ENCODE data around the gene HOXD1.

DNA sequence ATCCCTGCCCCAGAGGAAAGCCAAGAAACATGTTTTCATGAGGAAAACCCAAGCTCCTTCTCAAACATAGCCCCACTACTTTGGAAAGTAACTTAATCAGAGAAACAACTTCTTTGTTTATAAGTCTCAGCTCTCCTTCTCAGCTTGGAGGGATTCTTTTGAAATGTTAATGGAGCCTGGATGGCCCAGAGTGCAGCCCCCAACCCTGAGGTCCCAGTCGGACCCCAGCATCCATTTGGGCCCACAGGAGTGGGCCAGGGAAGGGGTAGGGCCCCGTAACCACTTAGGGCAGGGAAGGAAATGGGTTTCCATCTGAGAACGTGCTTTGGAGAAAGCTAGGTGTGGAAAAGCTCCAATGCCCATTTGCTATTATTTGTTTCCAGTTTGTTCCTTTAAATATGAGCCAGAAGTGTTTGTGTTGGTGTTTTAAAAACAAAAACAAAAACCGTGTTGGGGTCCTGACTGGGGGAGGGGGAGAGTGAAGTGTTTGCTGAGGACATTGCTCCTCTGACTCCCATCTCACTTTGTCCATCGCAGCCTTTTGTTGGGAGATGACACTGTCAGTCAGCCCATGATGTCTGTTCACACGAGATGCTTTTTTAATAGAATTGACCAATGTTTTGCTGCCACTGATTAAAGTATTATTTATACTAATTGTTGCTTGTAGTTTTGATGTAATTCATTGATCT is 33.0 kb upstream of the HOXD1 start:
- TF ChIP-seq, protein P1, sequence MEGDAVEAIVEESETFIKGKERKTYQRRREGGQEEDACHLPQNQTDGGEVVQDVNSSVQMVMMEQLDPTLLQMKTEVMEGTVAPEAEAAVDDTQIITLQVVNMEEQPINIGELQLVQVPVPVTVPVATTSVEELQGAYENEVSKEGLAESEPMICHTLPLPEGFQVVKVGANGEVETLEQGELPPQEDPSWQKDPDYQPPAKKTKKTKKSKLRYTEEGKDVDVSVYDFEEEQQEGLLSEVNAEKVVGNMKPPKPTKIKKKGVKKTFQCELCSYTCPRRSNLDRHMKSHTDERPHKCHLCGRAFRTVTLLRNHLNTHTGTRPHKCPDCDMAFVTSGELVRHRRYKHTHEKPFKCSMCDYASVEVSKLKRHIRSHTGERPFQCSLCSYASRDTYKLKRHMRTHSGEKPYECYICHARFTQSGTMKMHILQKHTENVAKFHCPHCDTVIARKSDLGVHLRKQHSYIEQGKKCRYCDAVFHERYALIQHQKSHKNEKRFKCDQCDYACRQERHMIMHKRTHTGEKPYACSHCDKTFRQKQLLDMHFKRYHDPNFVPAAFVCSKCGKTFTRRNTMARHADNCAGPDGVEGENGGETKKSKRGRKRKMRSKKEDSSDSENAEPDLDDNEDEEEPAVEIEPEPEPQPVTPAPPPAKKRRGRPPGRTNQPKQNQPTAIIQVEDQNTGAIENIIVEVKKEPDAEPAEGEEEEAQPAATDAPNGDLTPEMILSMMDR (IDR thresholded peaks at IDR 0.05) = no peak
- TF ChIP-seq POLR2A (IDR thresholded peaks at IDR 0.05) = no peak

All from tibial nerve (tissue), 3 donors.